ENCODE data around the gene TAF1A.

GRCh38 chr1:222618880-222619596 lies 29.3 kb upstream of the TAF1A start:
- no peak for TF ChIP-seq YY1 (IDR thresholded peaks at IDR 0.05; ENCODE audit: insufficient read depth, insufficient read length)
- no peak for TF ChIP-seq SUZ12 (IDR thresholded peaks at IDR 0.05; ENCODE audit: extremely low read depth, insufficient read depth, insufficient read length)
- TF ChIP-seq ZNF274 (IDR thresholded peaks at IDR 0.05; ENCODE audit: low read depth, low read length) = no peak
